ENCODE data around the gene ZSCAN12. TPM values are rescaled to one million over a fixed set of nuclear protein-coding genes. Genes with fewer than 3 reads are reported as not detected.
"Not testable (repeated sequence)": the region's sequence is repeated elsewhere in the genome, so short reads cannot be mapped to it uniquely, and the experiment has no call there.

The ZSCAN12 gene
- polyA plus RNA-seq, 3 donors, result 1.0 to 1.7 (median 1.3) TPM

DNA sequence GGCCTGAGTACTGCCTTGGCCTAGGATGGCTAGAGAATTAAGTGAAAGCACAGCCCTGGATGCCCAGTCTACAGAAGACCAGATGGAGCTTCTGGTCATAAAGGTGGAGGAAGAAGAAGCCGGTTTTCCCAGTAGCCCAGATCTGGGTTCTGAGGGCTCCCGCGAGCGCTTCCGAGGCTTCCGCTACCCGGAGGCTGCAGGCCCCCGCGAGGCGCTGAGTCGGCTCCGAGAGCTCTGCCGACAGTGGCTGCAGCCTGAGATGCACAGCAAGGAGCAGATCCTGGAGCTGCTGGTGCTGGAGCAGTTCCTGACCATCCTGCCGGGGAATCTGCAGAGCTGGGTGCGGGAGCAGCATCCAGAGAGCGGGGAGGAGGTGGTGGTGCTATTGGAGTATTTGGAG is 40.0 kb downstream of the ZSCAN12 start:
- 94 to 96% (median 94%) methylated on average over 13 to 14 of the region's 16 CpGs for WGBS, 3 donors
- not testable (repeated sequence) for H3K27ac ChIP-seq (ENCODE audit: low read depth, low read length)

DNA sequence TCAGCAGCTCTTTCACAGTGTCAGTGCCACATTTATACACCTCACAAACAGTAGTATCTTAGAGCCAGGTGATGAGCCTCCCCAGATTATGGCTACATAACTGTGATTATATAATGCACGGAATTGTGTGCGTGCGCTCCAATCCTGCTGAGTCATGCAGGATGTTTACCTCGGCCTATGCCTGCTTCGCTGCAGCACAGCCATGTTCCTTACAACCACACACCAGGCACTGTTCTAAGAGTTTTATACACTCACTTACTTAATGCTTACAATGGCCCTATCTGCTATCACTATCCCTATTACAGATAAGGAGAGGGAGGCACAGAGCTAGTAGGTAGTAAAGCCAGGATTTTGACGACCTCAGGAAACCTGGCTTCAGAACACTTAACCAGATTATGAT is 42.5 kb downstream of the ZSCAN12 start:
- no peak overlapping the region for H3K27ac ChIP-seq (ENCODE audit: low read depth, low read length)
- WGBS, 3 donors, result 50 to 79% (median 56%) methylated on average over 6 of the region's 6 CpGs

DNA sequence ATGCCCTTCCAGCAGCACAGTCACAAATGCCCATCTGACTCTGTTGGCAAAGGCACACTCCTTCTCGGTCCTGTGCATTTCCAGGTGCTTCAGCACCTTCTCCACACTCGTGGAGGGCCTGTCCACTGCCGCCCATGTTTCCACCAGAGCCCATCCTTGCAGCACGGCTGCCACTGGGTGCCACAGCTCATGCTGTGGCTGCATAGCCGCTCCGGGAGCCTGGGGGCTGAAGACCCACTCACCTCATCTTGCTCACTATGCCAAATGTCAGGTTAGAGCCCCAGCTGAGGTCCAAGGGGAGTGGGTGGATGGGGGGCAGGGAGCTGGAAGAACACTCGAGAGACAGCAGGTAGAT is 42.9 kb downstream of the ZSCAN12 start:
- 67 to 73% (median 72%) methylated on average over 7 of the region's 7 CpGs for WGBS, 3 donors

DNA sequence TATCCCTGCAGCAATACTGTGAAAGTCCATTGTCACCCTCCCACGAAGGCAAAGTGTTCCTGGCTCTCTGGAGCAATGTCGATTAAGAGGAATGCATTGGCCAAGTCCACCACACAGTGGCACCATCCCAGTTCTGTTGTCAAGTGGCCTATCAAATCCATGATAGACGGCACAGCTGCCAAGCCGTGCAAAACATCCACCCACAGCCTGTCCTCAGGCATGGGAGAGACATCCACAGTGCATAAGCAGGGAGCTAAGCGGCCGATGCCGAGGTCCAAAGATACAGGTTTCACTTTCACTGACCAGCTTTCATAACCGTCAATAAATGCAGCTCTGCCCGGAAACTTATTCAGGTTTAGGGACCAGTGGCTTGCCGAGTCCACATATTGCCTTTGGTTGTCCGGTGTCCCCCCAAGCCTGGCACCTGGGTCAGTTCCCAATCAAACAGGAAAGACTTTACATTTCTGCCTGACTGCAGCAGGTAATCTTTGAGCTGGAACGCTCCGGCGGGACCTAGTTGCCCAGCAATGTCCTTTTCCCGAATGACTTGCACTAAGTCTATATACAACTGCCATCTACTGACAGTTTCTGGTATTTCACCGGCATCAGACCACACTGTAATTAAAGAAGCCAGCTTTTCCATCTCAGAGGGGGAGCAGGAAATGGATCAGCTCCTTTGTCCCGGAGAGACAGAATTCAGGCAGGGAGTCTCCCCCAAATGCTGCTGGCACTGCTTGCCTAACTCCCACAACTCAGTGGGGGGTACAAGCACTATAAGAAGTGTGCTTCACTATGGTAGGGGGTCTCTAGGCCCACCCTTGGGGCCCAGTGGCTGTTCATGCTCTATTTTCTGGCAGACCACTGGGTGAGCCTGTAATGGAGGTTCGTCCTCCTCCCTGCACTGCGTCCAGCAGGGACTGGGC is 43.5 kb downstream of the ZSCAN12 start:
- no peak overlapping the region for H3K27ac ChIP-seq (ENCODE audit: low read depth, low read length)
- WGBS, 3 donors, result 1 to 3% (median 2%) methylated on average over 19 of the region's 19 CpGs

More for the DNA sequence above, 42.9 kb downstream of the ZSCAN12 start:
- no peak overlapping the region for H3K27ac ChIP-seq (ENCODE audit: low read depth, low read length)

DNA sequence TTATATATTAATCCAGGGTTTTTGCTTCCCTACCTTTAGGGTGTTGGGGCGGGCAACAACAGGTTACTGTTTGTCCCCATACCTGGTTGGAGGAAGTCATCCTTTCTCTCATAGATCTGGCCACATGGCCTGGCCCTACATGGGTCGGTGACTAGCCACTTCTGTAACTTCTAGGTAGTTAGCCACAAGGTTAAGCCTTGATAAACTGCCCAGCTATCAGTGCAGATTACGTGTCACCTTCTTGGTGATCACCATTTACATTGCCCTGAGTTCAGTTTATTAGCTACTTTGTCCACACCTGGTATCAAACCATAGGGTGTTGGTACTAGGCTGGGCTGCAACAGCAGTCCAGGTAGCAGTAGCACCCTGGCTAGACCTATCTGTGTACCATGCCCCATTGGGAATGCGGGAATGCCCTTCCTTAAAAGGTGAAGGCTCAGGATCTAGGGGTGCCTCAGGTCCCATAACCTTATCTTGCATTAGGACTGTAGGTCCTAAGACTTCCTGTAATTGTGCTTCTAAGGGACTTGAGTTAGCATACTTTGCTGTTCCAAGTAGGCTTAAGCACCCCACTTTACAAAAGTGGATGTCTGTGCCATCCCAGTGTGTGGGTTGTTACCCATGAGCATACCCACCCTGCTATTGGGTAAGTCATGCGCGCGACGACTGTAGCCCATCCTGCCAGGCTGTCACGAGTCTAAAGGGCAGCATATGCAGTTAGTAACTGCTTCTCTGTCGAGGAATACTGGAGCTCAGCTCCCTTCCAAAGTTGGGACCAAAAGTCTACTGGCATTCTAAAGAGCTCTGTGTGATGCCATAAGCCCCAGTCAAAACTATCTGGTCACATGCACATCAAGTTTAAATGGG is 44.6 kb downstream of the ZSCAN12 start:
- 80 to 82% (median 81%) methylated on average over 10 of the region's 10 CpGs for WGBS, 3 donors
- H3K27ac ChIP-seq (ENCODE audit: low read depth, low read length), result no peak overlapping the region

DNA sequence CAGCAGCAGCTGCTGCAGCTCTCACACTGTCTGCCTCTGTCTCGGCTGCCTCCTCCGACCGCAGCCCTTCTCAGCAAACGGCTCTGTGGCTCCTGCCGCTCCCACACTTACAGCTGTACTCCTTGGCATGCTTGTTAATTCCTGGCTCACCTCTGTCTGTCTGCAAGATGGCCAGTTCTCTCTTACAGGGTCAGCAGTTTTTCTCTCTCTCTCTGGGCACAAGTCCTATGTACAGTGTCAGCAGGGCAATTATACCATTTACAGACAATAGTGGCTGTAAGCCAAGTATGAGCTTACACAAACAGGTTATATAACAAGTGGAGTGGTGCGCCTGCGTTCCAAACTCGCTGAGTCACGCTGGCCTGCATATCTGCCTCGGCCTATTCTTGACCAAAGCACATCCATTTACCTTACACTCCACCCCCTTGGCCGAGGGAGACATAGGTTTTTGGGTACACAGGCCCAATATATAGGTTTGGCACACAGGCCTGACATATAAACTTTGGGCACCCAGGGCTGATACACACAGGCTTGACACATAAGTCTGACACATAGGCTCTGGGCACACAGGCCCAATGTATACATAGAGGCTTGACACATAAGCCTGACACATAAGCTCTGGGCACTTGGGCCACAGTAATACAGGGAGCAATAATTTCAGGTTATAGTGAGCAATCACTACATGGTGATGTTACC is 45.4 kb downstream of the ZSCAN12 start:
- WGBS, 3 donors, result 43 to 68% (median 57%) methylated on average over 11 of the region's 11 CpGs

DNA sequence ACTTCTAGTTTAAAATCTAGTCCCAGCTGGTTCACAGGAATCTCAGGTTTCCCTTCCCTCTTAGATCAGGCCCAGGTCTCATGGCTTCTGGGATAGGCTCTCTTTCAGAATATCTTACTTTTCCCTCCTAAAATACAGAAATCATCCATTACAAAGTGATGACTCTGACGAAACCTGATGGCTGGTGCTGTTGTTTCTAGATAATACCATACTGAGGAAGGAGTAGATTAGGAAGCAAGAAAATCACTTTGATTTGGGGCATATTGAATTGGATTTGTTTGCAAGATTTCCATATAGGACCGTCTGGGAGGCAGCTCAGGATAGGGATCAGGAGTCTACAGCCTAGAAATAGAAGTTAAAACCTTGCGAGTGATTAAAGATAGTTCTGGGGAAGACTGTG is 46.2 kb downstream of the ZSCAN12 start:
- WGBS, 3 donors, result 80 to 85% (median 84%) methylated on average over 3 of the region's 3 CpGs
- no peak overlapping the region for H3K27ac ChIP-seq (ENCODE audit: low read depth, low read length)

More for the DNA sequence above, 45.4 kb downstream of the ZSCAN12 start:
- no peak overlapping the region for H3K27ac ChIP-seq (ENCODE audit: low read depth, low read length)

DNA sequence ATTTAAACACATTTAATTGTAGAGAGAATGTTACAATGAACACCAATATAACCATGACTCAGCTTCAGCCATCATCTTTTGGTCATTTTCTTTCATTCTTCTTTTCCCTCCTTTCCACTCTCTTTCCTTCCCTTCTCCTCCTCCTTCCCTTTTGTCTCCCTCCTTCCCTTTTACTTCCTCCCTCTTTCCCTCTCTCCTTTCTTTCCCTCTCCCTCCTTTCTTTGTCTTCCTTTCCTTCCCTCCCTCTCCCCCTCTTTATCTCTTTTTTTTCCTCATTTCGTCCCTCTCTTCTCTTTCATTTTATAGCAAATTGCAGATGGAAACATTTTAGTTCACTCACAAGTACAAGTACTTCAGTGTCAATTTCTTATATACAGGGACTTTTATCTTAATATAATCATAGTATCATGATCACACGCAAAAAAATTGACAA is 48.0 kb downstream of the ZSCAN12 start:
- WGBS, 3 donors, result 64 to 71% (median 65%) methylated on average over 2 of the region's 2 CpGs
- H3K27ac ChIP-seq (ENCODE audit: low read depth, low read length), result no peak overlapping the region

DNA sequence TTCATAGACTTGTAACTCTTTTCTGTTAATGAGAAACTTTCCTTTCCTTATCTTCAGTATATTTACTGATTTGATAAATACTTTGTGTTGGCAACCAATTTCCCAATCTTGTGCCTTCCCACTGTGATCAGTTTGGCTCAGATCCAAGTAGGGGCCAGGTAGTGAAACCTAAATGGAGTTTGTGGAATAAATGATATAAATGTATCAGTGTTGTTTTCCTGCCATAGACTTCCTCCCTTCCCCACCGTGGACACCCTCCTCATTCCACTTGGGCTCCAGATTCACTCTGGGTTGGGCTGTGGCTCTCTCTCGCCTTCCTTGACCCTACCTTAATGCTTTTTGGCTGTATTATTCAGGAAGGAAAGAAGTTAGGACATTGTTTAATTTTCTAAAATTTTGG is 48.5 kb downstream of the ZSCAN12 start:
- H3K27ac ChIP-seq (ENCODE audit: low read depth, low read length), result no peak overlapping the region
- 47 to 59% (median 55%) methylated on average over 2 of the region's 2 CpGs for WGBS, 3 donors

DNA sequence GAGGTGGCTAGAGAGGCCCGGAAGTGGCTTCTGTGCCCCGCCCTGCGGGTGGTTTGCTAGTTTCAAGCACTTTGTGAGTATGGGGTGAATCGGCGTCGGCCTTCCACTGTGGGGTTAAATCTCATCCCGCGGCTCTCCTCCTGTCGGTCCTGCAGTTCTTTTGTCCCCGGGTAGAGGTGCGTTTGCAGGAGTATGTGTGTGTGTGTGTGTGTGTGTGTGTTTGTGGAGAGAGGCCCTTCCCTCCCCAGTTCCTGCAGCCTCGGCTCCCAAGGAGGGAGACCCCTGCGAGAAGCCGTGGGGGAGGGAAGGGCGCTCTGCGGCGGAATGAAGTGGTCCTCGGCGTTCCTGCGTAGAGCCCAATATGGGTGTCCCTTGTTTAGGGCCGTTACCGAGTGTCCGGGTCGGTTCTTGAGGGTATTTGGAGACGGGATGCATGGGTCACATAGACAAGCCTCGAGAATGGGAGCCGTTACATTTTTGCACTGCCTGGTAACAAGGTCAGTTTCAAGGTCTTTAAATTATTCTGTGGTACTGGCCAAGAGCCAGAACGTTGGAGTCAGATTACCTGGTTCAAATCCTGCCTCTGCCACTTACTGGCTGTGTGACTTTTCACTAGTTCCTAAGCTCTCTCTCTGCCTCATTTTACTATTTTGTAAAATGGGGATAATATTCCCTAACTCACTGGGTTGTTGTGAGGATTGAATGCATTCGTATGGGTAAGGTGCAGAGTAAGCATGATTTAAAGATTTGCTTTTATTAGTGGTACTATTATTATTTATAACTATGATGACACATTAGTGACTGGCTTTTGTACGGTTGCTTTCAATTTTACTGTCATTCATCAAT is 49.4 kb downstream of the ZSCAN12 start, which contains the start of gene ZKSCAN3:
ZKSCAN3 (plus strand) TSS at position 56 of the 846 bp plus-strand sequence. CDS start 9,640 bp downstream, outside the sequence.
- 0 to 2% (median 1%) methylated on average over 28 to 30 of the region's 30 CpGs for WGBS, 3 donors
- H3K27ac ChIP-seq (ENCODE audit: low read depth, low read length), result no peak within 1 kb of the TSS

DNA sequence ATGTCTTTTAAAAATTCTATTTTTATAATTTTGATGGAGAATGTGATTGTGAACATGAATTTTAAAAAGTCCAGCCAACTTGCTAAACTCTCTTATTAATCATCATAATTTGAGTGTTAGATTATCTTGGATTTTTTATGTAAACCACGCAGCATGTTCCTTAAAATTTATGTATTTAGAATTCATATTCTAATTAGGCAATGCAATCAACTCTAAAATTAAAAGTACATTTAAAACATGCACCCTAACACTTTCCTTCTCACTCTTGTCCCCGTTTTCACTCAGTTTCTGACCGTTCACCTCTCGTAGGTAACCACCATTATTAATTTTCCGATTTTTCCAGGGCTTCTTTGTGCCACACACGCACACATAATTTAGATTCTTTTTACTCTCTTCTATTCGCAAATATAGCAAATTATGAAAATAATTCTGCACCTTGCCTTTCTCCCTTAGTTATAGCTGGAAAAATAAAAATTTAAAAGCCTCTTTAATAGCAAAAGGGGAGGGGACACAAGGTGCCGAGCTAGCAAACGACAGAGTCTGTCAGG is 50.1 kb downstream of the ZSCAN12 start:
- WGBS, 3 donors, result 1% methylated on average over 9 of the region's 9 CpGs
- no peak overlapping the region for H3K27ac ChIP-seq (ENCODE audit: low read depth, low read length)

DNA sequence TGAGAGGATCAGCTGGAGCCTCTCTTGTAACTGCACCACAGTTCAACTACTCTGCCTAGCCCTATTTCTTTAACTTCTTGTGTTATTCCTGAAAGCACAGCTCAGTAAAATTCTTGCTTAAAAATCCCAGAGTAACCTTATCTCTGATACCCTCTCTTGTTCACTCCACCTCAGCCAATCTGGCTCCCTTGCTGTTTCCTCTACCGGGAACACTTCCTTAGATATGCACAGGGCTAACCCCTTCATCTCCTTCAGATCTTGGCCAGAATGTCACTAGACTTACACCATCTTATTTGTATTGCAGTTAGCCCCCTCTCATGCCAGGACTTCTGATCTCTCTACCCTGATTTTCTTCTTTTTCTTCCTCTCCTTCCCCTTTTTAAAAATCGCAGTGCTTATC is 52.4 kb downstream of the ZSCAN12 start:
- no peak overlapping the region for H3K27ac ChIP-seq (ENCODE audit: low read depth, low read length)
- 21 to 29% (median 24%) methylated on average over 2 of the region's 2 CpGs for WGBS, 3 donors

DNA sequence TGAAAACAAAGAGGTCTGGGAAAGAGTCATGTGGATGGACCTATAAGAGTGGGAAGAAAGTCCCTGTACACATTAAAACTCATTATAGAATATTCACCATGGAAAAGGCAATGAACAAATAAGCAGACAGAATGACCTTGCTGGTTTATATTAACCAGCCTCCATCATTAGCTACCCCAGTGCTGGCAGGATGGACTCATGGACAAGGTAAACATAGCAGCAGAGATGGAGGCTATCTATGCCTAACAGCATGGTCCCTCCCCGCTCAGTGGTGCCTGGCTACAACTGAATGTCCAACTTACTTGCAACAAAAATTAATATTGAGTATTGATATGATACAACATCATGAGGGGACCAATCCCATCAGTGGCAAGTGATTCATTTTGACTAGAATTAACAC is 54.3 kb downstream of the ZSCAN12 start:
- no peak overlapping the region for H3K27ac ChIP-seq (ENCODE audit: low read depth, low read length)
- WGBS, 3 donors, result 59 to 96% (median 95%) methylated on average over 1 of the region's 1 CpG

DNA sequence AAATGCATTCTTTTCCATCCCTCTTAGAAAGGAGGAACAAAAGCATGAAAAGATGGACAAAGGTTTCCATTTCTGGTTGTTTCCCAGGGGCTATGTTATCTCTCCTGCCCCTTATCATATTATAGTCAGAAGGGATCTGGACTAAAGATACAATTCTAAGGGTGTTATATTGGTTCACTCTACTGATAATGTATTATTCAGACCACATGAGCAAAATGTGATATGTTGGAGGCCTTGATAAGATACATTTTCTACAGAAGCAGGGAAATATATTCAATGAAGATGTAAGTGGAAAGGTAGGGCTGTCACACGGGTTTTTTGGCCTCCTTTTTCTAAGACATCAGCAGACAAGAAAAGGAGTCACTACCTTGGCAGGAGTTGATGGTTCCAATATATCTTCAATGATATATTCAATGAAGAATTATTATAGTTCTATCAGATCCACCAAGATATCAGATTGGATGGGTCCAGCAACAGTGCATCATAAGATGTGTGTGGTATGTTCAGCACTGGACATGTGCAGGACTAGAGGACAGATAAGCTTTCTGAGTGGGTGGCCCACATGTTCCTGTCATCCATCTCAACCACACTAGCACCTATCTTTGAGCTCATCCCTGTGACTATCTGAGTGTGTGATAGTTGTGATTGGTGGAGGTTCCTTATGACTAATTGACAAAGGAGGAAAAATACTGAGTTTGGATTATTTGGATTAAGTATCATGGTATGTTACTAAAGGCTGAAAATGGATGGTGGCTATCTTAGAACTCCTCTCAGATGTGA is 55.5 kb downstream of the ZSCAN12 start:
- no peak overlapping the region for H3K27ac ChIP-seq (ENCODE audit: low read depth, low read length)
- WGBS, 3 donors, result 59 to 74% (median 71%) methylated on average over 1 of the region's 1 CpG

DNA sequence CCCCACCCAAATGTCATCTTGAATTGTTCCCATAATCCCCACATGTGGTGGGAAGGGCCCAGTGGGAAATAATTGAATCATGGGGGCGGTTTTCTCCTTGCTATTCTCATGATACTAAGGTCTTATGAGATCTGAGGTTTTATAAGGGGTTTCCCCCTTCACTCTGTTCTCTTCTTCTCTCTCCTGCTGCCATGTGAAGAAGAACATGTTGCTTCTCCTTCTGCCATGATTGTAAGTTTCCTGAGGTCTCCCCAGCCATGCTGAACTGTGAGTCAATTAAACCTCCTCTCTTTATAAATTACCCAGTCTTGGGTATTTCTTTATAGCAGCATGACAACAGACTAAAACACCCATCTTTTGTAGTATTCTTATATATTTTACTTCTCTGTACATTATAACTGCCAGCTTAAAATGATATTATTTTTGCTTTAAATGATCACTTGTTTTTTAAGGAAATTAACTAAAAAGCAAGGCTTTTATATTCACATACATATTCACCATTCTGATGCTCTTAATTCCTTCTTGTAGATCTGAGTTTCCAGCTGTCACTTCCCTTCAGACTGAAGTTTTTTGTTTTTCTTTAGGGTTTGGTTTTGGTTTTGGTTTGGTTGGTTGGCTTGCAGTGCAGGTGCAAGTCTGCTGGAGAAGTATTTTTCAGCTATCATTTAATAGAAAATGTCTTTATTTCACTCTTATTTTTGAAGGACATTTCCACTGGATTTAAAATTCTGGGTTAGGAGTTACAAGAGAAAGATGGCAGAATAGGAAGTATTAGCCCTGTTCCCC is 59.0 kb downstream of the ZSCAN12 start:
- H3K27ac ChIP-seq (ENCODE audit: low read depth, low read length), result no peak overlapping the region
- 79 to 90% (median 86%) methylated on average over 1 of the region's 1 CpG for WGBS, 3 donors

DNA sequence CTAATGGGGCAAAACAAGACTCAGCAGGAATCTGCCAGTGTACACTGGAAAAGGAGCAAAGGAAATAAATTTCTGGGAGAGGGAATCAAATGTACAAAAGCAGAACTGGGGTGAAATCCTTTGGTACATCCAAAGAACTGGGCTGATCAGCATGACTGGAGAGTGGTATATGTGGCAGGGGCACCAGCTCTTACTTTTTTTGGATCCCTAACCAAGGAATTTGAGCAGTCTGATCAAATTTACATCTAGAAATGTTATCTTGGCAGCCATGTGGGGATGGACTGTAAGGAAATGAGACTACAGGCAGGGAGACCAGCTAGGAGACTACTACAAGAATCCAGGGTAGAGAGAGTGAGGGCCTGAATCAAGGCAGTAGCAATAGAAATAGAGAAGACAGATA is 62.4 kb downstream of the ZSCAN12 start:
- H3K27ac ChIP-seq (ENCODE audit: low read depth, low read length), result no peak overlapping the region

Data from adipose tissue (tissue), 3 donors.